A549 (cell line): Measurements from ENCODE around the gene GIGYF1.
"Not testable (repeated sequence)": the region's sequence is repeated elsewhere in the genome, so short reads cannot be mapped to it uniquely, and the experiment has no call there.

ENCODE experiments used
- CBX2 ChIP-seq: fragments of 200-600 bp; sonication (generic); IDR thresholded peaks from 2 replicates; pipeline ENCODE4 v1.6.1; 2016; ENCODE audit warnings: low read depth, mild to moderate bottlenecking, borderline replicate concordance
- CTCF ChIP-seq: fragments of >200 bp; sonication (Bioruptor Twin); formaldehyde crosslinking; IDR thresholded peaks from 3 replicates; pipeline ENCODE4 v1.5.1; 2016
- JUN ChIP-seq, 2 experiments: fragments of >200 bp; sonication (Bioruptor Twin); formaldehyde crosslinking; IDR thresholded peaks; 2 replicates in 1 of 2; 3 replicates in 1 of 2; pipeline ENCODE4 v1.6.1; 2016 to 2017
- MYC ChIP-seq: IDR thresholded peaks from 2 replicates; pipeline ENCODE4 v1.6.1; 2012; ENCODE audit warnings: mild to moderate bottlenecking, inconsistent platforms, low read length, improper control_type of control experiment, borderline replicate concordance
- RAD21 ChIP-seq, 2 experiments: fragments of >200 bp in 1 of 2; sonication (Bioruptor Twin) in 1 of 2; formaldehyde crosslinking in 1 of 2; IDR thresholded peaks in 1 of 2; conservative IDR thresholded peaks in 1 of 2; 2 replicates in 1 of 2; 3 replicates in 1 of 2; pipeline ENCODE4 v1.6.1; 2012 to 2018; ENCODE audit warnings: inconsistent platforms in 1 of 2

DNA sequence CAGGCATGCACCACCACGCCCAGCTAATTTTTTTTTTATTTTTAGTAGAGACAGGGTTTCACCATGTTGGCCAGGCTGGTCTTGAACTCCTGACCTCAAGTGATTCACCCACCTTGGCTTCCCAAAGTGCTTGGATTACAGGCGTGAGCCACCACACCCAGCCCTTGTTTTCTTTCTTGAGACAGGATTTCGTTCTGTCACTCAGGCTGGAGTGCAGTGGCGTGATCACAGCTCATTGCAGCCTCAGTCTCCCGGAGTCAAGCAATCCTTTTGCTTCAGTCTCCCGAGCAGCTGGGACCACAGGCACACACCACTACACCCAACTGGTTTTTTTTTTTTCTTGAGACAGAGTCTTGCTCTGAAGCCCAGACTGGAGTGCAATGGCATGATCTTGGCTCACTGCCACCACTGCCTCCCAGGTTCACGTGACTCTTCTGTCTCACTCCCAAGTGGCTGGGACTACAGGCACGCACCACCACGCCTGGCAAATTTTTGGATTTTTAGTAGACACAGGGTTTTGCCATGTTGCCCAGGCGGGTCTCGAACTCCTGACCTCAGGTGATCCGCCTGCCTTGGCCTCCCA is 31.8 kb downstream of the GIGYF1 start:
- TF ChIP-seq CTCF; MYC; CBX2; JUN (IDR thresholded peaks at IDR 0.05); RAD21 (conservative IDR thresholded peaks at IDR 0.05 in 1 of 2, IDR thresholded peaks at IDR 0.05 in 1 of 2): not testable (repeated sequence)
